Body of pancreas (tissue), 4 donors: Measurements from ENCODE around the gene GDF11. TPM values are rescaled to one million over a fixed set of nuclear protein-coding genes. Genes with fewer than 3 reads are reported as not detected.

Experiments
- ATAC-seq: fragments of 150-250 bp; one replicate; pipeline ENCODE4 v1.9.1; 2016
- DNase-seq, 4 donors: peaks; one replicate each; pipeline ENCODE4 v3.0.0-alpha.2; 2019
- H3K27ac ChIP-seq, 4 donors: fragments of 200-600 bp; sonication (generic); 1 replicate in 3 of 4; 2 replicates in 1 of 4; pipeline versions ENCODE4 v1.5.1 to v1.6.1; 2016 to 2019; ENCODE audit warnings: mild to moderate bottlenecking in 1 of 4, mixed read lengths in 1 of 4, moderate library complexity in 1 of 4
- H3K27me3 ChIP-seq, 2 donors: fragments of 200-600 bp; sonication (generic); one replicate each; pipeline ENCODE4 v1.6.0; 2016; ENCODE audit warnings: mild to moderate bottlenecking in 1 of 2
- H3K36me3 ChIP-seq, 2 donors: fragments of 200-600 bp; sonication (generic); replicated peaks in 1 of 2; 2 replicates each; pipeline ENCODE4 v1.5.1; 2016; ENCODE audit warnings: low read depth in 2 of 2; ENCODE audit not compliant: insufficient read depth in 1 of 2
- H3K4me1 ChIP-seq: fragments of 200-600 bp; sonication (generic); one replicate; pipeline ENCODE4 v1.6.0; 2016
- H3K4me3 ChIP-seq, 2 donors: fragments of 200-600 bp; sonication (generic); 1 replicate in 1 of 2; 2 replicates in 1 of 2; pipeline ENCODE4 v1.5.1; 2016 to 2019
- H3K9me3 ChIP-seq, 3 donors: fragments of 200-600 bp; sonication (generic); 1 replicate in 2 of 3; 2 replicates in 1 of 3; pipeline ENCODE4 v1.5.1; 2016
- CTCF ChIP-seq, 7 experiments: fragments of 450-650 bp in 4 of 7; fragments of 200-600 bp in 3 of 7; sonication (generic) in 3 of 7; IDR thresholded peaks; one replicate each; pipeline ENCODE4 v1.5.1; 2016 to 2019; ENCODE audit warnings: antibody characterized with exemption in 7 of 7
- POLR2A ChIP-seq, 3 donors: fragments of 450-650 bp; IDR thresholded peaks; one replicate each; pipeline ENCODE4 v1.6.1; 2016; ENCODE audit warnings: antibody characterized with exemption in 3 of 3, mild to moderate bottlenecking in 2 of 3
- WGBS, 2 donors: methylation state at CpG; one replicate each; pipeline ENCODE4 v1.1.5; 2017; 5-methylcytosine and 5-hydroxymethylcytosine counted together
- intact Hi-C: fragments of 100-400 bp; cut with DNase I; formaldehyde crosslinking; loops from one replicate; pipeline ENCODE4 v1.15.1; 2023
- total RNA-seq, 2 donors: library from RNA; depleted of rRNA; stranded (reverse); fragments of >200 nt; gene quantifications; one replicate each; pipeline ENCODE4 v1.1.0, GENCODE V29; 2016

The GDF11 gene
- total RNA-seq, 2 donors from 2014 or later: 0.33 to 0.78 TPM

- Histone ChIP-seq H3K9me3 (no peaks in the 10 kb centered on the region), H3K4me3 (no peak overlapping the region), H3K4me1 (peaks cover 67% of the 10 kb centered on the region), H3K27ac (peak overlapping the region in 3 of 4 donors; percentile 6 to 33 (median 17)), H3K36me3 (peaks cover 0 to 7% of the 10 kb centered on the region in 2 donors), H3K27me3 (no peaks in the 10 kb centered on the region)
- DNase-seq (peak; percentile 75 to 84 (median 80)), ATAC-seq (no peak)
- 19 to 24% methylated on average over 11 of the region's 11 CpGs for WGBS, 2 donors
- TF ChIP-seq CTCF (IDR thresholded peaks at IDR 0.05): peak; percentile 41 to 72 (median 54)
- no peak for TF ChIP-seq POLR2A (IDR thresholded peaks at IDR 0.05)
- intact Hi-C loops: no loop called here
Measured at GRCh38 chr12:55724226-55724939, 18.5 kb upstream of the GDF11 start.

GRCh38 chr12:55724940-55725309 is 18.0 kb upstream of the GDF11 start:
- peaks cover 65% of the 10 kb centered on the region for H3K4me1 ChIP-seq
- no peak overlapping the region for H3K4me3 ChIP-seq
- WGBS, 2 donors: 27 to 33% methylated on average over 3 of the region's 3 CpGs
- no peaks in the 10 kb centered on the region for H3K9me3 ChIP-seq
- H3K27ac ChIP-seq: peak overlapping the region in 1 of 4 donors; percentile 33
- intact Hi-C loops: no loop called here
- no peaks in the 10 kb centered on the region for H3K27me3 ChIP-seq
- no peak for ATAC-seq
- DNase-seq: no peak
- TF ChIP-seq CTCF (IDR thresholded peaks at IDR 0.05) (peak in 1 of 7 experiments; percentile 5), POLR2A (IDR thresholded peaks at IDR 0.05) (no peak)
- H3K36me3 ChIP-seq: peaks cover 0 to 7% of the 10 kb centered on the region in 2 donors

GRCh38 chr12:55725556-55725955 is 17.4 kb upstream of the GDF11 start:
- H3K4me3 ChIP-seq: no peak overlapping the region
- no peak overlapping the region for H3K27ac ChIP-seq
- no peaks in the 10 kb centered on the region for H3K27me3 ChIP-seq
- H3K36me3 ChIP-seq: peaks cover 0 to 7% of the 10 kb centered on the region in 2 donors
- WGBS, 2 donors: 57 to 65% methylated on average over 3 of the region's 3 CpGs
- TF ChIP-seq CTCF (IDR thresholded peaks at IDR 0.05) (no peak), POLR2A (IDR thresholded peaks at IDR 0.05) (no peak)
- intact Hi-C loops: no loop called here
- DNase-seq (no peak), ATAC-seq (no peak)
- H3K9me3 ChIP-seq: no peaks in the 10 kb centered on the region
- peaks cover 65% of the 10 kb centered on the region for H3K4me1 ChIP-seq

- Histone ChIP-seq H3K27ac (peak overlapping the region; percentile 28 to 96 (median 92)), H3K27me3 (no peaks in the 10 kb centered on the region), H3K4me3 (no peak overlapping the region), H3K4me1 (peaks cover 57% of the 10 kb centered on the region), H3K9me3 (no peaks in the 10 kb centered on the region), H3K36me3 (peaks cover 0 to 7% of the 10 kb centered on the region in 2 donors)
- ATAC-seq (no peak), DNase-seq (no peak)
- WGBS, 2 donors: 22 to 31% methylated on average over 9 to 10 of the region's 10 CpGs
- intact Hi-C loops: no loop called here
- TF ChIP-seq POLR2A (IDR thresholded peaks at IDR 0.05) (no peak), CTCF (IDR thresholded peaks at IDR 0.05) (no peak)
Measured at GRCh38 chr12:55726971-55727370, 16.0 kb upstream of the GDF11 start.
